Lung (tissue), 12 donors: Measurements from ENCODE around the gene KIAA0513. TPM values are rescaled to one million over a fixed set of nuclear protein-coding genes. Genes with fewer than 3 reads are reported as not detected.

ENCODE experiments used
- ATAC-seq: fragments of 200-7000 bp; cut with Tn5 transposase; one replicate; pipeline ENCODE4 v1.9.1; 2020; ENCODE audit warnings: moderate number of reproducible peaks; ENCODE audit not compliant: insufficient read depth, low FRiP score
- DNase-seq, 3 donors: peaks; one replicate each; pipeline ENCODE4 v3.0.0-alpha.2; 2013 to 2017
- H3K27ac ChIP-seq, 2 donors: one replicate each; pipeline ENCODE4 v1.5.1; 2013; ENCODE audit warnings: mild to moderate bottlenecking in 2 of 2, moderate library complexity in 2 of 2, control low read depth in 1 of 2, inconsistent platforms in 1 of 2, low read depth in 1 of 2, low read length in 1 of 2
- H3K27me3 ChIP-seq, 3 donors: one replicate each; pipeline ENCODE4 v1.5.1; 2013; ENCODE audit warnings: low read length in 2 of 3; ENCODE audit not compliant: control insufficient read depth in 3 of 3, insufficient read depth in 3 of 3
- H3K36me3 ChIP-seq, 4 donors: one replicate each; pipeline ENCODE4 v1.5.1; 2013; ENCODE audit warnings: low read length in 4 of 4, mild to moderate bottlenecking in 1 of 4, moderate library complexity in 1 of 4; ENCODE audit not compliant: control insufficient read depth in 4 of 4, insufficient read depth in 4 of 4
- H3K4me1 ChIP-seq, 5 donors: one replicate each; pipeline ENCODE4 v1.5.1; 2013; ENCODE audit warnings: low read length in 5 of 5, mild to moderate bottlenecking in 2 of 5, moderate library complexity in 1 of 5; ENCODE audit not compliant: control insufficient read depth in 5 of 5, insufficient read depth in 5 of 5
- H3K4me3 ChIP-seq: one replicate; pipeline ENCODE4 v1.5.1; 2013; ENCODE audit warnings: mild to moderate bottlenecking, control low read depth, moderate library complexity
- H3K9ac ChIP-seq, 2 donors: one replicate each; pipeline ENCODE4 v1.5.1; 2013; ENCODE audit warnings: low read length in 2 of 2, control low read depth in 1 of 2; ENCODE audit not compliant: insufficient read depth in 1 of 2
- H3K9me3 ChIP-seq, 4 donors: one replicate each; pipeline ENCODE4 v1.5.1; 2013; ENCODE audit warnings: low read length in 3 of 4, mild to moderate bottlenecking in 1 of 4, moderate library complexity in 1 of 4; ENCODE audit not compliant: control insufficient read depth in 4 of 4, insufficient read depth in 3 of 4
- WGBS, 2 donors: extraction: QIAGEN DNeasy Blood & Tissue Kit; methylation state at CpG; one replicate each; pipeline ENCODE4 v1.1.7; 2013; 5-methylcytosine and 5-hydroxymethylcytosine counted together
- polyA plus RNA-seq, 2 donors: library from polyadenylated mRNA; stranded (reverse); fragments of 200-250 nt; gene quantifications; one replicate each; pipeline ENCODE4 v1.2.1, GENCODE V29; 2013
- total RNA-seq, 2 donors: library from RNA; depleted of rRNA in 1 of 2; stranded (reverse); fragments of >200 nt in 1 of 2; gene quantifications; one replicate each; pipeline ENCODE4 v1.2.1, GENCODE V29; 2014 to 2021
- TF ChIP-seq, protein P1 (sequence below): IDR thresholded peaks from 2 replicates; pipeline ENCODE4 v1.5.1; 2012; ENCODE audit warnings: mild to moderate bottlenecking; ENCODE audit errors: control extremely low read depth, extremely low read depth
- donor health status: control.
- donor health status: control.
- donor health status: Bipolar disorder and iron deficiency.
- donor health status: healthy.
- donor health status: DM: yes; HTN: yes; CAD: no.

KIAA0513 gene
- total and polyA plus RNA-seq, 4 donors: 10.4 to 23.5 (median 12.0) TPM

DNA sequence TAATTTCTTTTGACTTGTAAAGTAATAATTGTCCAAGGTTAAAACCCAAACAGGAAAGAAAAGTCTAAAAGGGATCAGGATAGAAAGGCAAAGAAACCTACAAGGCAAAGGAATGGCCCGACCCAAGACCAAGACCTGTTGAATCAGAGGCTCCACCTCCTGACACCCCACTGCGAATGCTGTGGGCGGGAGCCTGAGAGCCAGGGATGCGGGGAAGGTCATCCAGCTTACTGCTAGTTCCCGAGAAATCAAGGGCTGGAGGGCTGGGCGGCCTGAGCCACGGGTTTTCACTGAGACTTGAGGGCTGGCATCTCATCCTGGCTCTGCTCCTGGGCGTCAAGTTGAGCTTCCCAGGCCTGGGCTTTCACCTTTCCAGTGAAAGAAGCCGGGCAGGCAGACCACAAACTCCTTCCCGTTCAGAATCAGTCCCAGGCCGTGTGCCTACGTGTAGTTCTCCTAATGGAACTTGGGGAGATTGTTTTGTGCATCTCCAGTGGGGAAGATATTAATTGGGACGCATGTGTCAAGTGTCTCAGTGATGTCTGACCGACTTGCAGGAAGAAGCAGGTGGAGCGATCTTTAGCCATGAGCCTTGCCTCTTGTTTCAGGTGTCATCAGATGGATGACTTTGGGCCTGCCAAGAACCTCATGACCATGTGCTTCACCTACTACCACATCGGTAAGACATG lies 47.8 kb downstream of the KIAA0513 start:
- no peak overlapping the region for H3K9ac ChIP-seq
- no peak overlapping the region for H3K27ac ChIP-seq
- H3K36me3 ChIP-seq: peaks cover 0 to 46% (median 18%) of the 10 kb centered on the region in 4 donors
- TF ChIP-seq, protein P1, sequence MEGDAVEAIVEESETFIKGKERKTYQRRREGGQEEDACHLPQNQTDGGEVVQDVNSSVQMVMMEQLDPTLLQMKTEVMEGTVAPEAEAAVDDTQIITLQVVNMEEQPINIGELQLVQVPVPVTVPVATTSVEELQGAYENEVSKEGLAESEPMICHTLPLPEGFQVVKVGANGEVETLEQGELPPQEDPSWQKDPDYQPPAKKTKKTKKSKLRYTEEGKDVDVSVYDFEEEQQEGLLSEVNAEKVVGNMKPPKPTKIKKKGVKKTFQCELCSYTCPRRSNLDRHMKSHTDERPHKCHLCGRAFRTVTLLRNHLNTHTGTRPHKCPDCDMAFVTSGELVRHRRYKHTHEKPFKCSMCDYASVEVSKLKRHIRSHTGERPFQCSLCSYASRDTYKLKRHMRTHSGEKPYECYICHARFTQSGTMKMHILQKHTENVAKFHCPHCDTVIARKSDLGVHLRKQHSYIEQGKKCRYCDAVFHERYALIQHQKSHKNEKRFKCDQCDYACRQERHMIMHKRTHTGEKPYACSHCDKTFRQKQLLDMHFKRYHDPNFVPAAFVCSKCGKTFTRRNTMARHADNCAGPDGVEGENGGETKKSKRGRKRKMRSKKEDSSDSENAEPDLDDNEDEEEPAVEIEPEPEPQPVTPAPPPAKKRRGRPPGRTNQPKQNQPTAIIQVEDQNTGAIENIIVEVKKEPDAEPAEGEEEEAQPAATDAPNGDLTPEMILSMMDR: no peak
- H3K27me3 ChIP-seq: no peaks in the 10 kb centered on the region
- H3K4me3 ChIP-seq: no peak overlapping the region
- ATAC-seq (no peak), DNase-seq (no peak)
- H3K4me1 ChIP-seq: peaks cover 0 to 20% (median 2%) of the 10 kb centered on the region in 5 donors
- 91 to 93% methylated on average over 16 of the region's 16 CpGs for WGBS, 2 donors
- peaks cover 0 to 2% (median 0%) of the 10 kb centered on the region in 4 donors for H3K9me3 ChIP-seq

DNA sequence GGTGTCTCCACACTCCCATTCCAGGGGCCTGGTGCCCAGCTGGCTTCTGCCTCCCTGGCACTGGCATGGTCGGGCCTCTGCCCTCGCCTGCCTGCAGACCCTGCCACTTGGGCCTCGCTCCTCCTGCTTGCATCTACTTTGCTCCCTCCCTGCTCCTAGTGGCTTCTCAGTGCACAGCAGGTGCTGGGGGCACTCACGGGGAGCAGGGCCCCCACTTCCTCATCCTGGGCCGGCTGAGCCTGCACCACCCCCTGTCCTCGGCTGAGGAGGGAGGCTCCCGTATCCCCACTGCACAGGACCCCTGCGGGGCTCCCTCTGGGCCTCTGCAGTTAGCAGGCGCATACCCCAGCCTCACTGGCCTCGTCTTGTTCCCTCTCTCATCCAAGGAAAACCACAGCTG lies 49.4 kb downstream of the KIAA0513 start:
- no peak for ATAC-seq
- 50 to 75% methylated on average over 10 of the region's 10 CpGs for WGBS, 2 donors
- TF ChIP-seq, protein P1: no peak

DNA sequence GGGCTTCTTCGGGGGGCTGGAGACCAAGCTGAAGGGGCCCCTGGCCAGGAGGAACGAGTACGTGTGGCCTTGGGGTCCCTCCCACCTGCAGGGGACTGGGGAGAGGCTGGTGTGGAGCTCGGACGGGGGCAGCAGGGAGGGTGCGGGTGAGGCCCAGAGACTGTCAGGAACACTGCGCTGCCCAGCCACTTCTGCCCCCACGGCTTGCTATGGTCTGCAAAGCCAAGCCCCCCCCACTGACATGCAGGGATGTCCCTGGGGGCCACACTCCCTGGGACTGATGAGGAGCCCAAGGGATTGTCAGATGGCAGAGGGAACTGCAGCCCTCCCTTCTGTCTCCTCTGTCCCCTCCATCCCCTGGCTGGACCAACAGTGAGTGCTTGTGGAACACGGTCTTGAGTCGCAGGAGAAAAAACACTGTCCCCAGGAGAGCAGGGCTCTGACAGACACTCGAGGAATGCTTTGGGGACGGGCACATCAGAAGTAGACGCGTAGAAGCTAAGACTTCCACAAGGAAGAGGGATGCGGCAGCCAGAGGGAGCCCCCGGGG lies 50.1 kb downstream of the KIAA0513 start:
- TF ChIP-seq, protein P1: no peak
- peaks cover 0 to 17% (median 4%) of the 10 kb centered on the region in 5 donors for H3K4me1 ChIP-seq
- H3K4me3 ChIP-seq: no peak overlapping the region
- 69 to 86% methylated on average over 16 of the region's 16 CpGs for WGBS, 2 donors
- peaks cover 0 to 47% (median 19%) of the 10 kb centered on the region in 4 donors for H3K36me3 ChIP-seq
- H3K9me3 ChIP-seq: peaks cover 0 to 2% (median 0%) of the 10 kb centered on the region in 4 donors
- H3K27ac ChIP-seq: no peak overlapping the region
- ATAC-seq (no peak), DNase-seq (no peak)
- no peaks in the 10 kb centered on the region for H3K27me3 ChIP-seq
- no peak overlapping the region for H3K9ac ChIP-seq

More for the DNA sequence above, 49.4 kb downstream of the KIAA0513 start:
- no peaks in the 10 kb centered on the region for H3K27me3 ChIP-seq
- H3K36me3 ChIP-seq: peaks cover 0 to 49% (median 19%) of the 10 kb centered on the region in 4 donors
- peaks cover 0 to 23% (median 2%) of the 10 kb centered on the region in 5 donors for H3K4me1 ChIP-seq
- H3K9ac ChIP-seq: no peak overlapping the region
- no peak overlapping the region for H3K4me3 ChIP-seq
- H3K9me3 ChIP-seq: peaks cover 0 to 2% (median 0%) of the 10 kb centered on the region in 4 donors
- H3K27ac ChIP-seq: no peak overlapping the region
- DNase-seq: no peak
